T-cell (primary cell): ENCODE measurements around the gene SHMT1. TPM values are rescaled to one million over a fixed set of nuclear protein-coding genes. Genes with fewer than 3 reads are reported as not detected.

Experiments
- ATAC-seq, 4 experiments: fragments of 200-7000 bp in 3 of 4; fragments of 150-1000 bp in 1 of 4; cut with Tn5 transposase; replicated peaks in 1 of 4; 1 replicate in 3 of 4; 2 replicates in 1 of 4; pipeline ENCODE4 v1.10.0; 2021; ENCODE audit warnings: moderate library complexity in 3 of 4, mild to moderate bottlenecking in 2 of 4, moderate number of reproducible peaks in 1 of 4
- CTCF ChIA-PET, 2 donors: fragments of 300-600 bp; sonication (Branson Sonifier 250); formaldehyde crosslinking; loops; one replicate each; lab custom pipeline; 2022; ENCODE audit warnings: antibody characterized with exemption in 2 of 2; lab: Charles Lee
- POLR2A ChIA-PET, 2 donors: fragments of 300-600 bp; sonication (Branson Sonifier 250); formaldehyde crosslinking; loops; one replicate each; lab custom pipeline; 2022; ENCODE audit warnings: antibody characterized with exemption in 2 of 2; lab: Charles Lee
- DNase-seq, 35 experiments: peaks; one replicate each; pipeline versions ENCODE4 v3.0.0 to v3.0.0-alpha.2; 2013 to 2023
- H3K27ac ChIP-seq: one replicate; pipeline ENCODE4 v1.5.1; 2013; ENCODE audit warnings: low read length
- H3K27me3 ChIP-seq, 2 experiments: replicated peaks in 1 of 2; 1 replicate in 1 of 2; 2 replicates in 1 of 2; pipeline versions ENCODE4 v1.6.1 to v1.7.0; 2013; ENCODE audit warnings: low read length in 1 of 2, mixed read lengths in 1 of 2; ENCODE audit not compliant: control insufficient read depth in 2 of 2, insufficient read depth in 2 of 2; ENCODE audit errors: extremely low read depth in 1 of 2
- H3K36me3 ChIP-seq, 2 donors: 1 replicate in 1 of 2; 2 replicates in 1 of 2; pipeline versions ENCODE4 v1.6.1 to v1.7.0; 2013; ENCODE audit warnings: low read length in 1 of 2; ENCODE audit not compliant: control insufficient read depth in 2 of 2, insufficient read depth in 1 of 2; ENCODE audit errors: extremely low read depth in 1 of 2
- H3K4me1 ChIP-seq, 2 experiments: 1 replicate in 1 of 2; 2 replicates in 1 of 2; pipeline versions ENCODE4 v1.6.1 to v1.7.0; 2013; ENCODE audit warnings: low read length in 2 of 2, mixed read lengths in 1 of 2; ENCODE audit not compliant: insufficient read depth in 2 of 2, control insufficient read depth in 1 of 2; ENCODE audit errors: extremely low read depth in 1 of 2
- H3K4me3 ChIP-seq, 2 donors: 1 replicate in 1 of 2; 2 replicates in 1 of 2; pipeline versions ENCODE4 v1.5.1 to v1.7.0; 2013; ENCODE audit warnings: mild to moderate bottlenecking in 2 of 2, low read length in 1 of 2, moderate library complexity in 1 of 2; ENCODE audit not compliant: control insufficient read depth in 1 of 2; ENCODE audit errors: extremely low read depth in 1 of 2
- H3K9me3 ChIP-seq: 2 replicates; pipeline ENCODE4 v1.7.0; 2013
- H3K27ac Mint-ChIP-seq, 2 donors: one replicate each; pipeline ENCODE4 v1.8.0; 2020 to 2021; ENCODE audit warnings: mild to moderate bottlenecking in 2 of 2, mixed read lengths in 2 of 2
- H3K27me3 Mint-ChIP-seq, 2 donors: one replicate each; pipeline ENCODE4 v1.8.0; 2021 to 2022; ENCODE audit warnings: mixed read lengths in 2 of 2
- H3K36me3 Mint-ChIP-seq: one replicate; pipeline ENCODE4 v1.8.0; 2021; ENCODE audit warnings: mixed read lengths
- H3K4me1 Mint-ChIP-seq, 3 donors: one replicate each; pipeline ENCODE4 v1.8.0; 2020 to 2022; ENCODE audit warnings: mixed read lengths in 3 of 3, mild to moderate bottlenecking in 1 of 3
- H3K4me3 Mint-ChIP-seq, 3 donors: one replicate each; pipeline ENCODE4 v1.8.0; 2020 to 2022; ENCODE audit warnings: mild to moderate bottlenecking in 3 of 3, mixed read lengths in 3 of 3, moderate library complexity in 3 of 3
- H3K9me3 Mint-ChIP-seq, 3 donors: one replicate each; pipeline ENCODE4 v1.8.0; 2020 to 2022; ENCODE audit warnings: mixed read lengths in 3 of 3
- WGBS: methylation state at CpG from one replicate; pipeline ENCODE4 v1.1.5; 2013; ENCODE audit warnings: missing lambda C conversion rate; ENCODE audit not compliant: insufficient coverage; 5-methylcytosine and 5-hydroxymethylcytosine counted together
- total RNA-seq, 35 experiments: library from RNA in 6 of 35; stranded (reverse) in 6 of 35; fragments of 120-200 nt in 1 of 35; gene quantifications; one replicate each; pipeline versions ENCODE4 v1.2.1 to v1.2.4 and lab custom pipeline; 2013 to 2026

SHMT1 gene
- total RNA-seq, 5 donors from 2014 or later (not counting 1 experiment from before 2014, with no cell fraction given): 8.3 to 14.7 (median 13.1) TPM

DNA sequence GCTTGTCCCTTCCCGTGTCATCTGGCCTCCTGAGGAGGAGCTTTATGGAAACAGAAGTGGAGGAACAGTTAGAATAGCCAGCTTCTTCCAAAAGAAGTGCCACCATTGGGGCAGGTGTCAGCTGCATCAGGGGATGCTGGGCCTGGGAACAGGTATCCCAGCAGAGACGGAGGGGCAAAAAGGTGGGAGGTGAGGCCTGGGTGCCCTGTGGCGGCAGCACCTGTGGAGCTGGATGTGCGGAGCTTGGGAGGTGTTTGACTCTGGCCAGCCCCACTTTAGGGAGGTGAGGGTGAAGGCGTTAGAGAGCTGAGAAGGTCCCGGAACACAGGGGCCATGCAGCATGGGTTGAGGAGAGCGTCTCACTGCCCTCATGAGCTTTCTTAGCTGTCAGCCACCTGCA is 43.0 kb downstream of the SHMT1 start:
- H3K36me3 Mint-ChIP-seq: peaks cover 43% of the 10 kb centered on the region
- peaks cover 15 to 73% of the 10 kb centered on the region in 2 experiments for H3K4me1 ChIP-seq
- H3K27ac Mint-ChIP-seq: no peak overlapping the region
- peaks cover 14 to 68% of the 10 kb centered on the region in 2 donors for H3K36me3 ChIP-seq
- H3K4me3 Mint-ChIP-seq: peak overlapping the region in 2 of 3 donors; percentile 31 to 96
- no peak overlapping the region for H3K27ac ChIP-seq
- H3K9me3 Mint-ChIP-seq: peaks cover 0 to 4% (median 0%) of the 10 kb centered on the region in 3 donors
- H3K4me3 ChIP-seq: no peak overlapping the region
- H3K4me1 Mint-ChIP-seq: peaks cover 62 to 69% (median 64%) of the 10 kb centered on the region in 3 donors
- 88% methylated on average over 6 of the region's 7 CpGs for WGBS
- no peaks in the 10 kb centered on the region for H3K9me3 ChIP-seq
- no peaks in the 10 kb centered on the region for H3K27me3 Mint-ChIP-seq
- DNase-seq (no peak), ATAC-seq (no peak)
- ChIA-PET CTCF (interaction anchor here in 1 of 2 donors (1.3 kb wide), 1 partner anchor 43 kb away, joined by 3 read pairs; the partner anchor contains the start of gene SHMT1), POLR2A (interaction anchor here (0.5 kb wide), 2 partner anchors 29 to 304 kb away, joined by 4 read pairs; no protein-coding TSS in a partner anchor)
- no peaks in the 10 kb centered on the region for H3K27me3 ChIP-seq

DNA sequence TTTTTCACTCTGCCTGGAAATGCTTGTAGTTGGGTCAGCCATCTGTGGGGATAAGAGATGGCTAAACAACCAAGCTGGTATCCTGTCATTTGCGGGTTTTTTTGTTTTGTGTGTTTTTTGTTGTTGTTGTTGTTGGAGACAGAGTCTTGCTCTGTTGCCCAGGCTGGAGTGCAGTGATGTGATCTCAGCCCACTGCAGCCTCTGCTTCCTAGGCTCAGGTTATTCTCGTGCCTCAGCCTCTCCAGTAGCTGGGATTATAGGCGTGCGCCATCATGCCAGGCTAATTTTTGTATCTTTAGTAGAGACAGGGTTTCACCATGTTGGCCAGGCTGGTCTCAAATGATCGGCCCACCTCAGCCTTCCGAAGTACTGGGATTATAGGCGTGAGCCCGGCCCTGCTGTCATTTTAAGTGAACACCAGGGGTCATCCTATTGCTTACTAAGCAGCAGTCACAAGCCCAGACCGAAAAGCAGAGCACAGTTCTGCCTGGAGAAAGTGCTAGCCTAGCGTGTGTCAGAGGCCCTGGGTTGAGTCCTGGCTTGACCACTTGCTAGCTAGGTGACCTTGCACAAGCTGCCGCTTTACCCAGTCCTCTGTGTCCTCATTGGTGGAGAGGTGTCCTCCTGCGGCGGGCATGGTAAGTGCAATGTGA is 43.6 kb downstream of the SHMT1 start:
- 87% methylated on average over 12 of the region's 13 CpGs for WGBS
- Histone ChIP-seq H3K36me3 (peaks cover 14 to 63% of the 10 kb centered on the region in 2 donors), H3K27me3 (no peaks in the 10 kb centered on the region), H3K9me3 (no peaks in the 10 kb centered on the region), H3K4me3 (no peak overlapping the region), H3K27ac (no peak overlapping the region), H3K4me1 (peaks cover 15 to 74% of the 10 kb centered on the region in 2 experiments)
- Mint-ChIP-seq H3K36me3 (peaks cover 38% of the 10 kb centered on the region), H3K4me3 (peak overlapping the region; percentile 31 to 96 (median 31)), H3K9me3 (peaks cover 0 to 4% (median 0%) of the 10 kb centered on the region in 3 donors), H3K4me1 (peaks cover 62 to 69% (median 62%) of the 10 kb centered on the region in 3 donors), H3K27me3 (no peaks in the 10 kb centered on the region), H3K27ac (peak overlapping the region in 1 of 2 donors; percentile 19)
- no peak for ATAC-seq
- peak in 1 of 35 experiments; percentile 25 for DNase-seq
- CTCF ChIA-PET: interaction anchor here in 1 of 2 donors (1.3 kb wide), 1 partner anchor 43 kb away, joined by 3 read pairs; the partner anchor contains the start of gene SHMT1
- POLR2A ChIA-PET: no interaction called here

DNA sequence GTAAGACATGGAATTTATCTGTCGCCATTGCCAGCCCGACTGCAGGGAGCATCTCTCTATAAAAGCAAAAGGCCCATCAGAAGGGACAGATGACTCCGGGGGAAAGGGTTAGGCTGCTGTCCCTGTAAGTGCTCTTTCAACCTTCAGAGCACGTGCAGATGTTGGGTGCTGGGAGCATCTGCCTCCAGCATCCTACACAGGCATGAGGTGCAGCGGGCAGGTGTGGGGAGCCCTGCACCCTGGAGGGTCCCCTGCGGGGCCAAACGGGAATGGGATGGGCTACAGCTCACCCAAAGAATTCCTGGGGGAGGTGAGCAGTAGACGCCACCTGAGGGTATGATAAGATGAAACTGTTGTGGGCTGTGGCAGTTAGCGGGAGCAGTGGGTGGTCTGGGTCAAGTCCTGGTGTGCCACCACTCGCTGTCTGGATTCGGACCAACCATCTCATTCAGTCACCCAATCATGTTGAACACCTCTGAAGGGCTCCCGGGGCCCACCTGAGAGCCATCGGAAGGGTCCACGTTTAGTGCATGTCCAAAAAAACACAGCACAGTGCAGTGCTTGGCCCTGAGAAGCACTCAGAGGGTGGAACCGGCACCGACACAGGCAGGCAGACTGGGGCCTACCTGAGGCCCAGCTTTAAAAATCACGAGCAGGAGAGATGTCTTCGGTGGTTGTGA is 44.4 kb downstream of the SHMT1 start:
- ATAC-seq (no peak), DNase-seq (no peak)
- Mint-ChIP-seq H3K27me3 (no peaks in the 10 kb centered on the region), H3K9me3 (peaks cover 0 to 4% (median 0%) of the 10 kb centered on the region in 3 donors), H3K4me1 (peaks cover 66 to 74% (median 66%) of the 10 kb centered on the region in 3 donors), H3K36me3 (peaks cover 30% of the 10 kb centered on the region), H3K27ac (no peak overlapping the region), H3K4me3 (peak overlapping the region; percentile 9 to 96 (median 17))
- POLR2A ChIA-PET: no interaction called here
- no peaks in the 10 kb centered on the region for H3K27me3 ChIP-seq
- H3K9me3 ChIP-seq: no peaks in the 10 kb centered on the region
- H3K4me1 ChIP-seq: peaks cover 20 to 79% of the 10 kb centered on the region in 2 experiments
- CTCF ChIA-PET: no interaction called here
- H3K27ac ChIP-seq: no peak overlapping the region
- WGBS: 97% methylated on average over 14 of the region's 18 CpGs
- no peak overlapping the region for H3K4me3 ChIP-seq
- H3K36me3 ChIP-seq: peaks cover 10 to 54% of the 10 kb centered on the region in 2 donors

DNA sequence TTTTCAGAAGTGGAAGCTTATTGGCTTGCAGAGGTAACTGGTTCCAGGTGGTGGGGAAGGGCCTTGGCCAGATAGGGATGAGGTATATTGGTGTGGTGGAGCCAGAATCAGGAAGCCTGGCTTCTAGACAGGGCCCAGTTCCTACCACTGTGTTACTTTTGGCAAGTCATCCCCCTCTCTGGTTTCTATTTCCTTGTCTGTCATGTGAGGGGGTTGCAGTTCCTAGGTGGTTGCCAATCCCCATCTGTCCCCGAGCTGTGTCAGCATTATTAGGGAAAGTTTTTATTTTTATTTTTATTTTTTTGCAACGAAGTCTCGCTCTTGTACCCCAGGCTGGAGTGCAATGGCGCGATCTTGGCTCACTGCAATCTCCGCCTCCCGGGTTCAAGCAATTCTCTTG is 45.2 kb downstream of the SHMT1 start:
- Histone ChIP-seq H3K4me3 (no peak overlapping the region), H3K36me3 (peaks cover 2 to 46% of the 10 kb centered on the region in 2 donors), H3K27me3 (no peaks in the 10 kb centered on the region), H3K4me1 (peaks cover 28 to 79% of the 10 kb centered on the region in 2 experiments), H3K27ac (no peak overlapping the region), H3K9me3 (no peaks in the 10 kb centered on the region)
- ATAC-seq (no peak), DNase-seq (no peak)
- Mint-ChIP-seq H3K27me3 (no peaks in the 10 kb centered on the region), H3K36me3 (peaks cover 29% of the 10 kb centered on the region), H3K27ac (peak overlapping the region in 1 of 2 donors; percentile 11), H3K9me3 (peaks cover 0 to 4% (median 0%) of the 10 kb centered on the region in 3 donors), H3K4me3 (peak overlapping the region; percentile 21 to 96 (median 39)), H3K4me1 (peaks cover 74 to 82% (median 74%) of the 10 kb centered on the region in 3 donors)
- 96% methylated on average over 6 of the region's 7 CpGs for WGBS
- CTCF ChIA-PET: no interaction called here
- POLR2A ChIA-PET: no interaction called here

DNA sequence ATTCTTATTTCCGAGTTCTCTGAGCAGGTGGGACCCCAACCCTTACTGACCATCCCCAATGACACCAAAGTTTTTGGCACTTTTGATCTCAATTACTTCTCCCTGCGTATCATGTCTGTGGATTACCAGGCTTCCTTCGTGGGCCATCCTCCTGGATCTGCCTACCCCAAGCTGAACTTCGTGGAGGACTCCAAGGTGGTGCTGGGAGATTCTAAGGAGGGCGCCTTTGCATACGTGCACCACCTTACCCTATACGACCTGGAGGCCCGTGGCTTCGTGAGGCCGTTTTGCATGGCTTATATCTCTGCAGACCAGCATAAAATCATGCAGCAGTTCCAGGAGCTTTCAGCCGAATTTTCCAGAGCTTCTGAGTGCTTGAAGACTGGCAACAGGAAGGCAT is 47.4 kb downstream of the SHMT1 start:
- Histone ChIP-seq H3K4me1 (peaks cover 29 to 83% of the 10 kb centered on the region in 2 experiments), H3K36me3 (peaks cover 0 to 45% of the 10 kb centered on the region in 2 donors), H3K27ac (peak overlapping the region; percentile 82), H3K4me3 (peak overlapping the region; percentile 70 to 95), H3K27me3 (no peaks in the 10 kb centered on the region), H3K9me3 (no peaks in the 10 kb centered on the region)
- Mint-ChIP-seq H3K27me3 (no peaks in the 10 kb centered on the region), H3K4me3 (peak overlapping the region; percentile 92 to 96 (median 93)), H3K36me3 (peaks cover 33% of the 10 kb centered on the region), H3K4me1 (peaks cover 80 to 88% (median 88%) of the 10 kb centered on the region in 3 donors), H3K9me3 (peaks cover 0 to 4% (median 0%) of the 10 kb centered on the region in 3 donors), H3K27ac (peak overlapping the region; percentile 96 to 100)
- ChIA-PET CTCF (no interaction called here), POLR2A (interaction anchor here in 1 of 2 donors (0.6 kb wide), 1 partner anchor 1661 kb away, joined by 4 read pairs; no protein-coding TSS in a partner anchor)
- no peak for ATAC-seq
- 84% methylated on average over 6 of the region's 11 CpGs for WGBS
- DNase-seq: peak in 1 of 35 experiments; percentile 10

DNA sequence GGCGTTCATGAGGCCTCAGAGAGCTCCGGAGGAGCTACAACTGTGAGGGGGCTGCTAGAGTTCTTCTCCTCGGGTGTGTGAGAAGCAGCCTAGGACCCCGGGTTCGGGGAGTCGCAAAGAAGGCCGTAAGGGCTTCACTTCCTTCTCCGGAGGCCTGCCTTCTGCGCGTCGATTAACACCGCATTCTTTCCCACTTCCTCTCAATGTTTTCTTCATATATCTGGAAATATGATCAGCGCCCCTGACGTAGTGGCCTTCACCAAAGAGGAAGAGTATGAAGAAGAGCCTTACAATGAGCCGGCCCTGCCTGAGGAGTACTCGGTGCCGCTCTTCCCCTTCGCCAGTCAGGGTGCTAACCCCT is 47.8 kb downstream of the SHMT1 start:
- no peaks in the 10 kb centered on the region for H3K9me3 ChIP-seq
- Mint-ChIP-seq H3K27me3 (no peaks in the 10 kb centered on the region), H3K4me3 (peak overlapping the region; percentile 92 to 96 (median 93)), H3K9me3 (peaks cover 0 to 4% (median 0%) of the 10 kb centered on the region in 3 donors), H3K36me3 (peaks cover 34% of the 10 kb centered on the region), H3K4me1 (peaks cover 76 to 86% (median 86%) of the 10 kb centered on the region in 3 donors), H3K27ac (peak overlapping the region; percentile 96 to 100)
- H3K36me3 ChIP-seq: peaks cover 0 to 43% of the 10 kb centered on the region in 2 donors
- peak in 29 of 35 experiments; percentile 30 to 72 (median 51) for DNase-seq
- peaks cover 29 to 80% of the 10 kb centered on the region in 2 experiments for H3K4me1 ChIP-seq
- peak; percentile 18 to 28 (median 21) for ATAC-seq
- POLR2A ChIA-PET: interaction anchor here in 1 of 2 donors (0.6 kb wide), 1 partner anchor 1662 kb away, joined by 4 read pairs; no protein-coding TSS in a partner anchor
- CTCF ChIA-PET: no interaction called here
- WGBS: 9% methylated on average over 13 of the region's 18 CpGs
- H3K27me3 ChIP-seq: no peaks in the 10 kb centered on the region
- H3K27ac ChIP-seq: peak overlapping the region; percentile 82
- H3K4me3 ChIP-seq: peak overlapping the region; percentile 70 to 95
